SK-N-SH treated with all-trans-retinoic acid at 6 μM for 48 hours (cell line): Measurements from ENCODE around the gene FRMD5.
A peak's percentile ranks its signal among the peaks of the same experiment; 100 is the strongest.

Experiments
- ATAC-seq: fragments of 200-7000 bp; cut with Tn5 transposase; 3 replicates; pipeline ENCODE4 v1.9.1; 2020; ENCODE audit warnings: mild to moderate bottlenecking, moderate library complexity
- ARNTL ChIP-seq: fragments of 450-650 bp; formaldehyde crosslinking; IDR thresholded peaks from 2 replicates; pipeline ENCODE4 v1.5.0; 2020; ENCODE audit warnings: low read depth, mild to moderate bottlenecking, moderate library complexity, borderline replicate concordance
- CSDC2 ChIP-seq: fragments of 250-450 bp; sonication (Bioruptor Pico); IDR thresholded peaks from 2 replicates; pipeline ENCODE4 v1.5.0; 2020; ENCODE audit warnings: mild to moderate bottlenecking, moderate library complexity
- ESRRG ChIP-seq: fragments of 250-450 bp; sonication (Bioruptor Pico); IDR thresholded peaks from 2 replicates; pipeline ENCODE4 v1.6.1; 2021; ENCODE audit warnings: mild to moderate bottlenecking
- GLIS3 ChIP-seq: fragments of 250-450 bp; sonication (Bioruptor Pico); IDR thresholded peaks from 2 replicates; pipeline ENCODE4 v1.5.0; 2020; ENCODE audit warnings: mild to moderate bottlenecking, moderate library complexity
- ISL1 ChIP-seq: fragments of 250-450 bp; sonication (Bioruptor Pico); IDR thresholded peaks from 2 replicates; pipeline ENCODE4 v2.1.2; 2022; ENCODE audit warnings: mild to moderate bottlenecking, moderate library complexity
- OSR1 ChIP-seq: fragments of 250-450 bp; sonication (Bioruptor Pico); IDR thresholded peaks from 2 replicates; pipeline ENCODE4 v1.8.0; 2022; ENCODE audit warnings: moderate library complexity, mild to moderate bottlenecking, inconsistent platforms
- PPARA ChIP-seq: fragments of 250-450 bp; sonication (Bioruptor Pico); IDR thresholded peaks from 2 replicates; pipeline ENCODE4 v1.5.0; 2020; ENCODE audit warnings: mild to moderate bottlenecking, borderline replicate concordance
- RARB ChIP-seq: fragments of 250-450 bp; sonication (Bioruptor Pico); IDR thresholded peaks from 2 replicates; pipeline ENCODE4 v1.8.0; 2021; ENCODE audit warnings: mild to moderate bottlenecking, moderate library complexity
- SNAI2 ChIP-seq: fragments of 250-450 bp; sonication (Bioruptor Pico); IDR thresholded peaks from 2 replicates; pipeline ENCODE4 v1.5.0; 2020; ENCODE audit warnings: mild to moderate bottlenecking, moderate library complexity
- TCF4 ChIP-seq: fragments of 250-450 bp; sonication (Bioruptor Pico); IDR thresholded peaks from 2 replicates; pipeline ENCODE4 v1.8.0; 2021; ENCODE audit warnings: mild to moderate bottlenecking, moderate library complexity, borderline replicate concordance
- TOX ChIP-seq: fragments of 250-450 bp; sonication (Bioruptor Pico); IDR thresholded peaks from 2 replicates; pipeline ENCODE4 v1.8.0; 2021; ENCODE audit warnings: mild to moderate bottlenecking, moderate library complexity, borderline replicate concordance
- ZC3H10 ChIP-seq: fragments of 250-450 bp; sonication (Bioruptor Pico); IDR thresholded peaks from 2 replicates; pipeline ENCODE4 v1.5.1; 2021; ENCODE audit warnings: mild to moderate bottlenecking, moderate library complexity
- ZFP3 ChIP-seq: fragments of 250-450 bp; sonication (Bioruptor Pico); IDR thresholded peaks from 2 replicates; pipeline ENCODE4 v1.5.0; 2020; ENCODE audit warnings: mild to moderate bottlenecking, moderate library complexity
- ZFP30 ChIP-seq: fragments of 450-650 bp; formaldehyde crosslinking; IDR thresholded peaks from 2 replicates; pipeline ENCODE4 v1.5.0; 2022; ENCODE audit warnings: mild to moderate bottlenecking, moderate library complexity
- ZNF70 ChIP-seq: fragments of 450-650 bp; formaldehyde crosslinking; IDR thresholded peaks from 2 replicates; pipeline ENCODE4 v1.5.0; 2020; ENCODE audit warnings: mild to moderate bottlenecking, moderate library complexity
- ZNF8 ChIP-seq: fragments of 450-650 bp; formaldehyde crosslinking; IDR thresholded peaks from 2 replicates; pipeline ENCODE4 v1.5.0; 2020; ENCODE audit warnings: mild to moderate bottlenecking, moderate library complexity
- TF ChIP-seq, protein P1 (sequence below): fragments of 250-450 bp; sonication (Bioruptor Pico); IDR thresholded peaks from 2 replicates; pipeline ENCODE4 v1.5.0; 2020; ENCODE audit warnings: mild to moderate bottlenecking, moderate library complexity
- TF ChIP-seq, protein P2 (sequence below): fragments of 250-450 bp; sonication (Bioruptor Pico); IDR thresholded peaks from 2 replicates; pipeline ENCODE4 v1.8.0; 2020; ENCODE audit warnings: mild to moderate bottlenecking, moderate library complexity, borderline replicate concordance
- TF ChIP-seq, protein P3 (sequence below): fragments of 250-450 bp; sonication (Bioruptor Pico); IDR thresholded peaks from 2 replicates; pipeline ENCODE4 v1.8.0; 2021; ENCODE audit warnings: low read depth, mild to moderate bottlenecking, moderate library complexity, borderline replicate concordance
- TF ChIP-seq, protein P4 (sequence below): fragments of 250-450 bp; sonication (Bioruptor Pico); IDR thresholded peaks from 2 replicates; pipeline ENCODE4 v1.5.1; 2021; ENCODE audit warnings: mild to moderate bottlenecking, moderate library complexity
- TF ChIP-seq, protein P5 (sequence below): fragments of 250-450 bp; sonication (Bioruptor Pico); IDR thresholded peaks from 2 replicates; pipeline ENCODE4 v1.5.1; 2020; ENCODE audit warnings: low read depth, mild to moderate bottlenecking, moderate library complexity

Gene FRMD5

DNA sequence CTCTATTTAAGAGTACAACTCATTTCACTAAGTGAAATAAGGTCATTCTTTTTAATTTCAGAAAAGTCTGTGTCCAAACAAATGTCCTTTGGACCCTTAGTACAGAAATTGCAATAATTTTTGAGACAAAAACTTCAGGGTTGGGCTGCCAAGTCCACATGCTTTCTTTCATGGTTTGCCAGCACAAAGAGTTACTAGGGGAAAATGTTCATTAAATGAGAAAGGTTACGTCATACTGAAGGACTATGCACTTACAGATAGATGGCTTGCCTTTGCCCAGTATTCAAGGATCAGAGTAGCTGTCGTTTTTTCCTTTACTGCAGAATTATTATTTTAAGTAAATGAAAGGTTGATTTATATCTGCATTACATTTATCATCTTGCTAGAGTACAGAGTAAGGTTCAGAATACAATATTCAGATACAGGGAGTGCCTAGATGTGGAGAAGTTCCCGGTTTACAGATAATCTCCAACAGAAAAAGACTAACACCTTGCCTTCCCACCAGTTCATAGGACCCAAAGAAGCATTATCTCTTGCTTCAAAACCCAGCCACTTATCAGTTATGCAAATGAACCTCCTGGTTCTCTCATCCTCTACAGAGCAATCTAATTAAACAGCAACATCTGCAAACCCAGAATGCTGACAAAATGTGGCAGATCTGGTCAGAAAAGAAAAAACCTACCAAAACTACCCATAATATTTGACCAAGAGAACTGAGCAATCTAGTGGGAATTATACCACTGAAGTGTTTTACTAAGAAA, 179.3 kb downstream of the FRMD5 start:
- TF ChIP-seq TCF4 (CRISPR knock-in tag), result no peak
- TF ChIP-seq RARB (CRISPR knock-in tag), result no peak
- no peak for TF ChIP-seq OSR1 (CRISPR knock-in tag)
- TF ChIP-seq ZNF8, result no peak
- no peak for TF ChIP-seq TOX
- peak; percentile 44; the same call in 1 of the 2 replicates for TF ChIP-seq ISL1
- no peak for TF ChIP-seq ZFP3 (CRISPR knock-in tag)
- no peak for ATAC-seq

DNA sequence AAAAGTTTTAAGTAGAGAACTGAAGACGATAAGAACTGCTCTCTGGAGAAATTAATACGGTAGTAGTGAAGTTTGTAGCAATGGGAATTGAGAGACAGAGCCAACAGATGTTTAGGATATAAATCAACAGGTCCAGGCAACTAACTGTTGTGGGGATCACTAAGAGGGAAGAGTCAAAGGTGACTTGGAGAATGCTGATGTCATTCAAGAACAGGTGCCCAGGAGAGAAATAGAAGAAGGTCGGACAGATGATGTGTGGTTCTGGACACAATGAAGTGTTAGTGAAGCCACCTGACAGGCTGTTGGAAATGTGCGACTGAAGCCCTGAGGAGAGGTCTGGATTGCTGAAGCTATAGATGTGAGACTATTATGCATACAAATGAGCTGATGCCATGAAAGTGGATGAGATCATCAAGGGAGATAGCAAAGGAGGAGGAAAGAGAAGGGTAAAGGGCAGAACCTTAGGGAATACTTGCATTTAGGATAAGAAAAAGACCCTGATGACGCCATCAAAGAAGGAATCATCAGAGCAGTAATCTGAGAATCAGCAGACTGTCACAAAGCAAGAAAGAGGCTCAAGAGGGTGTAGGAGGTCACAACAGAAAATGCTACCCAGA, 183.7 kb downstream of the FRMD5 start:
- TF ChIP-seq SNAI2 (no peak), ZFP30 (CRISPR knock-in tag) (no peak), GLIS3 (no peak), ZC3H10 (CRISPR knock-in tag) (no peak), ISL1 (no peak), TOX (no peak), PPARA (CRISPR knock-in tag) (no peak)
- TF ChIP-seq, protein P1, sequence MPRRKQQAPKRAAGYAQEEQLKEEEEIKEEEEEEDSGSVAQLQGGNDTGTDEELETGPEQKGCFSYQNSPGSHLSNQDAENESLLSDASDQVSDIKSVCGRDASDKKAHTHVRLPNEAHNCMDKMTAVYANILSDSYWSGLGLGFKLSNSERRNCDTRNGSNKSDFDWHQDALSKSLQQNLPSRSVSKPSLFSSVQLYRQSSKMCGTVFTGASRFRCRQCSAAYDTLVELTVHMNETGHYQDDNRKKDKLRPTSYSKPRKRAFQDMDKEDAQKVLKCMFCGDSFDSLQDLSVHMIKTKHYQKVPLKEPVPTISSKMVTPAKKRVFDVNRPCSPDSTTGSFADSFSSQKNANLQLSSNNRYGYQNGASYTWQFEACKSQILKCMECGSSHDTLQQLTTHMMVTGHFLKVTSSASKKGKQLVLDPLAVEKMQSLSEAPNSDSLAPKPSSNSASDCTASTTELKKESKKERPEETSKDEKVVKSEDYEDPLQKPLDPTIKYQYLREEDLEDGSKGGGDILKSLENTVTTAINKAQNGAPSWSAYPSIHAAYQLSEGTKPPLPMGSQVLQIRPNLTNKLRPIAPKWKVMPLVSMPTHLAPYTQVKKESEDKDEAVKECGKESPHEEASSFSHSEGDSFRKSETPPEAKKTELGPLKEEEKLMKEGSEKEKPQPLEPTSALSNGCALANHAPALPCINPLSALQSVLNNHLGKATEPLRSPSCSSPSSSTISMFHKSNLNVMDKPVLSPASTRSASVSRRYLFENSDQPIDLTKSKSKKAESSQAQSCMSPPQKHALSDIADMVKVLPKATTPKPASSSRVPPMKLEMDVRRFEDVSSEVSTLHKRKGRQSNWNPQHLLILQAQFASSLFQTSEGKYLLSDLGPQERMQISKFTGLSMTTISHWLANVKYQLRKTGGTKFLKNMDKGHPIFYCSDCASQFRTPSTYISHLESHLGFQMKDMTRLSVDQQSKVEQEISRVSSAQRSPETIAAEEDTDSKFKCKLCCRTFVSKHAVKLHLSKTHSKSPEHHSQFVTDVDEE (CRISPR knock-in tag), result no peak
- TF ChIP-seq, protein P2, sequence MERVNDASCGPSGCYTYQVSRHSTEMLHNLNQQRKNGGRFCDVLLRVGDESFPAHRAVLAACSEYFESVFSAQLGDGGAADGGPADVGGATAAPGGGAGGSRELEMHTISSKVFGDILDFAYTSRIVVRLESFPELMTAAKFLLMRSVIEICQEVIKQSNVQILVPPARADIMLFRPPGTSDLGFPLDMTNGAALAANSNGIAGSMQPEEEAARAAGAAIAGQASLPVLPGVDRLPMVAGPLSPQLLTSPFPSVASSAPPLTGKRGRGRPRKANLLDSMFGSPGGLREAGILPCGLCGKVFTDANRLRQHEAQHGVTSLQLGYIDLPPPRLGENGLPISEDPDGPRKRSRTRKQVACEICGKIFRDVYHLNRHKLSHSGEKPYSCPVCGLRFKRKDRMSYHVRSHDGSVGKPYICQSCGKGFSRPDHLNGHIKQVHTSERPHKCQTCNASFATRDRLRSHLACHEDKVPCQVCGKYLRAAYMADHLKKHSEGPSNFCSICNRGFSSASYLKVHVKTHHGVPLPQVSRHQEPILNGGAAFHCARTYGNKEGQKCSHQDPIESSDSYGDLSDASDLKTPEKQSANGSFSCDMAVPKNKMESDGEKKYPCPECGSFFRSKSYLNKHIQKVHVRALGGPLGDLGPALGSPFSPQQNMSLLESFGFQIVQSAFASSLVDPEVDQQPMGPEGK, result no peak
- TF ChIP-seq, protein P3, sequence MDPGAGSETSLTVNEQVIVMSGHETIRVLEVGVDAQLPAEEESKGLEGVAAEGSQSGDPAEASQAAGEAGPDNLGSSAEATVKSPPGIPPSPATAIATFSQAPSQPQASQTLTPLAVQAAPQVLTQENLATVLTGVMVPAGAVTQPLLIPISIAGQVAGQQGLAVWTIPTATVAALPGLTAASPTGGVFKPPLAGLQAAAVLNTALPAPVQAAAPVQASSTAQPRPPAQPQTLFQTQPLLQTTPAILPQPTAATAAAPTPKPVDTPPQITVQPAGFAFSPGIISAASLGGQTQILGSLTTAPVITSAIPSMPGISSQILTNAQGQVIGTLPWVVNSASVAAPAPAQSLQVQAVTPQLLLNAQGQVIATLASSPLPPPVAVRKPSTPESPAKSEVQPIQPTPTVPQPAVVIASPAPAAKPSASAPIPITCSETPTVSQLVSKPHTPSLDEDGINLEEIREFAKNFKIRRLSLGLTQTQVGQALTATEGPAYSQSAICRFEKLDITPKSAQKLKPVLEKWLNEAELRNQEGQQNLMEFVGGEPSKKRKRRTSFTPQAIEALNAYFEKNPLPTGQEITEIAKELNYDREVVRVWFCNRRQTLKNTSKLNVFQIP (CRISPR knock-in tag), result no peak
- ATAC-seq, result no peak

DNA sequence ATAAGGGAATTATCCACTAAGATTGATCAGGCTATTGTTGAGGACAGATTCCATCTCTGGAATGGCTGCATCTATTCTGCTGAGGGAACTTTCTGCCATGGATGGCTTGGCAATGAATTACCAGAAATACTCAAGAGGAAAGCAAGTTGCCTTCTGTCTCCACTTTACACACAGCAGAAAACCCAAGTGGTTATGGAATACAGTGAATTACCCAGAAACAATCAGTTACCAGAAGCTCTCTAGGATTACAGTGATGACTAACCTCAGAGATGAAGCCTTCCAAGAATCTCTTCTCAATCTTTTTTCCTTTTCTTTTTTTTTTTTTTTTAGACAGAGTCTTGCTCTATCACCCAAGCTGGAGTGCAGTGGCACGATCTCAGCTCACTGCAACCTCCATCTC, 185.0 kb downstream of the FRMD5 start:
- TF ChIP-seq OSR1 (CRISPR knock-in tag), result no peak
- TF ChIP-seq ESRRG (CRISPR knock-in tag), result no peak
- no peak for TF ChIP-seq ARNTL (CRISPR knock-in tag)
- TF ChIP-seq ZNF70, result no peak
- TF ChIP-seq RARB (CRISPR knock-in tag), result no peak
- TF ChIP-seq TOX, result no peak
- TF ChIP-seq, protein P4, sequence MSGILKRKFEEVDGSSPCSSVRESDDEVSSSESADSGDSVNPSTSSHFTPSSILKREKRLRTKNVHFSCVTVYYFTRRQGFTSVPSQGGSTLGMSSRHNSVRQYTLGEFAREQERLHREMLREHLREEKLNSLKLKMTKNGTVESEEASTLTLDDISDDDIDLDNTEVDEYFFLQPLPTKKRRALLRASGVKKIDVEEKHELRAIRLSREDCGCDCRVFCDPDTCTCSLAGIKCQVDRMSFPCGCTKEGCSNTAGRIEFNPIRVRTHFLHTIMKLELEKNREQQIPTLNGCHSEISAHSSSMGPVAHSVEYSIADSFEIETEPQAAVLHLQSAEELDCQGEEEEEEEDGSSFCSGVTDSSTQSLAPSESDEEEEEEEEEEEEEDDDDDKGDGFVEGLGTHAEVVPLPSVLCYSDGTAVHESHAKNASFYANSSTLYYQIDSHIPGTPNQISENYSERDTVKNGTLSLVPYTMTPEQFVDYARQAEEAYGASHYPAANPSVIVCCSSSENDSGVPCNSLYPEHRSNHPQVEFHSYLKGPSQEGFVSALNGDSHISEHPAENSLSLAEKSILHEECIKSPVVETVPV, result no peak
- TF ChIP-seq, protein P5, sequence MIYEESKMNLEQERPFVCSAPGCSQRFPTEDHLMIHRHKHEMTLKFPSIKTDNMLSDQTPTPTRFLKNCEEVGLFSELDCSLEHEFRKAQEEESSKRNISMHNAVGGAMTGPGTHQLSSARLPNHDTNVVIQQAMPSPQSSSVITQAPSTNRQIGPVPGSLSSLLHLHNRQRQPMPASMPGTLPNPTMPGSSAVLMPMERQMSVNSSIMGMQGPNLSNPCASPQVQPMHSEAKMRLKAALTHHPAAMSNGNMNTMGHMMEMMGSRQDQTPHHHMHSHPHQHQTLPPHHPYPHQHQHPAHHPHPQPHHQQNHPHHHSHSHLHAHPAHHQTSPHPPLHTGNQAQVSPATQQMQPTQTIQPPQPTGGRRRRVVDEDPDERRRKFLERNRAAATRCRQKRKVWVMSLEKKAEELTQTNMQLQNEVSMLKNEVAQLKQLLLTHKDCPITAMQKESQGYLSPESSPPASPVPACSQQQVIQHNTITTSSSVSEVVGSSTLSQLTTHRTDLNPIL (CRISPR knock-in tag), result no peak
- no peak for TF ChIP-seq CSDC2 (CRISPR knock-in tag)
- no peak for TF ChIP-seq TCF4 (CRISPR knock-in tag)
- no peak for TF ChIP-seq ZNF8
- TF ChIP-seq GLIS3, result no peak
- TF ChIP-seq ISL1, result no peak
- ATAC-seq, result peak; percentile 92
